Measurements from ENCODE around the gene SLC25A23. TPM values are rescaled to one million over a fixed set of nuclear protein-coding genes. Genes with fewer than 3 reads are reported as not detected.
"Not testable (repeated sequence)": the region's sequence is repeated elsewhere in the genome, so short reads cannot be mapped to it uniquely, and the experiment has no call there.

SLC25A23 gene
- total and polyA plus RNA-seq, 11 donors, result 64.4 to 208 (median 114) TPM

DNA sequence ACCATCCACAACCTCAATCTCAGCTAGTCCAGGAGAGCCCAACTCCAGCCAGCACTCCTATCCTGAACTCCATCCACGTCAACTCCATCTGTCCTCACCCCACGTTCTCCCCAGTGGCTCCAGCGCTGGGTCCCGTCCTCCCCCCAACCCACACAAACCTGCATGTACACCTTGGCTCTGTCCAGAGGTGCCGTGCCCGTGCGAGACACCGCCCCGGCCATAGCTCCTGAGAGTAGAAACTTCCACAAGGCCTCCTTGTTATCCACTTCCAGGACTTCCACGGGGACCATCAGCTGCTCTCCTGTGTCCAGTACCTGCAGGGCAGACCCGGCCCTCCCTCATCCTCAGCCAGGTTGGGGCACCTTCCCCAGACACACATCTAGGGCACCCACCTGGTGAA, 27.7 kb downstream of the SLC25A23 start:
- intact Hi-C loops (cut with DNase I), result no loop called here
- H3K36me3 ChIP-seq, result no peaks in the 10 kb centered on the region
- H3K9me3 ChIP-seq, result no peaks in the 10 kb centered on the region
- H3K27ac ChIP-seq, result no peak overlapping the region
- no peak overlapping the region for H3K4me3 ChIP-seq
- no peak for ATAC-seq
- no peak for DNase-seq
- H3K27me3 ChIP-seq, result no peaks in the 10 kb centered on the region
- TF ChIP-seq, protein P1, sequence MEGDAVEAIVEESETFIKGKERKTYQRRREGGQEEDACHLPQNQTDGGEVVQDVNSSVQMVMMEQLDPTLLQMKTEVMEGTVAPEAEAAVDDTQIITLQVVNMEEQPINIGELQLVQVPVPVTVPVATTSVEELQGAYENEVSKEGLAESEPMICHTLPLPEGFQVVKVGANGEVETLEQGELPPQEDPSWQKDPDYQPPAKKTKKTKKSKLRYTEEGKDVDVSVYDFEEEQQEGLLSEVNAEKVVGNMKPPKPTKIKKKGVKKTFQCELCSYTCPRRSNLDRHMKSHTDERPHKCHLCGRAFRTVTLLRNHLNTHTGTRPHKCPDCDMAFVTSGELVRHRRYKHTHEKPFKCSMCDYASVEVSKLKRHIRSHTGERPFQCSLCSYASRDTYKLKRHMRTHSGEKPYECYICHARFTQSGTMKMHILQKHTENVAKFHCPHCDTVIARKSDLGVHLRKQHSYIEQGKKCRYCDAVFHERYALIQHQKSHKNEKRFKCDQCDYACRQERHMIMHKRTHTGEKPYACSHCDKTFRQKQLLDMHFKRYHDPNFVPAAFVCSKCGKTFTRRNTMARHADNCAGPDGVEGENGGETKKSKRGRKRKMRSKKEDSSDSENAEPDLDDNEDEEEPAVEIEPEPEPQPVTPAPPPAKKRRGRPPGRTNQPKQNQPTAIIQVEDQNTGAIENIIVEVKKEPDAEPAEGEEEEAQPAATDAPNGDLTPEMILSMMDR (IDR thresholded peaks at IDR 0.05), result no peak
- TF ChIP-seq POLR2A (IDR thresholded peaks at IDR 0.05), result no peak
- no peaks in the 10 kb centered on the region for H3K4me1 ChIP-seq
- 89 to 92% (median 90%) methylated on average over 11 of the region's 11 CpGs for WGBS, 4 donors

DNA sequence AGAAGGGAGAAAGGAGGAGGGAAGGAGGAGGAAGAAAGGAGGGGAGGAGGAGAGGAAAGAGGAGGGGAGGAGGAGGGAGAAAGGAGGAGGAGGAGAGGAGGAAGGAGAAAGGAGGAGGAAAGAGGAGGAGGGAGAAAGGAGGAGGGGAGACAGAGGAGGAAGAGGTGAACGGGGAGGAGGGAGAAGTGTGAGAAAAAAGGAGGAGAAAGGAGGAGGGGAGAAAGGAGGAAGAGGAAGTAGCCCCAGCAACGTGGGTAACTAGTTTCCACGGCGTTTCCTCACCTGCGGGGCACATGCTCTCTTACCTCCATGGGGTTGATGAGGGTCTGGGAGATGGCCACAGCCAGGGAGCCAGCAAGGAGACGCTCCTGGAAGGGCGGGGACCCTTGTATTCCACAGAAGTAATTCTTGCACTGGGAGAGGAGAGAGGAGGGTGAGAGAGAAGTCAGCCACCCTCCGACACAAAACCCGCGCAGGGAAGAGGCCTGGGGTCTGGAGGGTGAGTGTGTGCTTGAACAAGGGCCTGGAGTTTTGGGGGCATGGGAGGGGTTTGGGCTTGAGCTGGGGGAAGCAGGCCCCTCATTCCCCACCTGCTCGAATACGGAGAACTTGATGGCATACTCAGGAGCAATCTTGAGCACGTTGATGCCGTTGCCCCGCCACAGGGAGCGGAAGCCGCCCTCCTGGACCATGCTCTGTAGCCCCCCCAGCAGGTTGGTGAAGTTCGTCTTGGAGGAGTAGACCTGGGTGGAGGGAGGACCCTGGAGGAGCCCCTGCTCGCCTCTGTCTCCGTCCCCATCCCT, 30.0 kb downstream of the SLC25A23 start:
- intact Hi-C loops (cut with DNase I), result no loop called here
- Histone ChIP-seq H3K27me3 (no peaks in the 10 kb centered on the region), H3K9me3 (no peaks in the 10 kb centered on the region), H3K4me1 (peaks cover 0 to 6% (median 5%) of the 10 kb centered on the region in 12 donors), H3K4me3 (no peak overlapping the region), H3K36me3 (no peaks in the 10 kb centered on the region), H3K27ac (no peak overlapping the region)
- ATAC-seq (no peak), DNase-seq (no peak)
- TF ChIP-seq, protein P1 (IDR thresholded peaks at IDR 0.05), result no peak
- no peak for TF ChIP-seq POLR2A (IDR thresholded peaks at IDR 0.05)
- WGBS, 4 donors, result 60 to 61% (median 61%) methylated on average over 20 of the region's 20 CpGs

DNA sequence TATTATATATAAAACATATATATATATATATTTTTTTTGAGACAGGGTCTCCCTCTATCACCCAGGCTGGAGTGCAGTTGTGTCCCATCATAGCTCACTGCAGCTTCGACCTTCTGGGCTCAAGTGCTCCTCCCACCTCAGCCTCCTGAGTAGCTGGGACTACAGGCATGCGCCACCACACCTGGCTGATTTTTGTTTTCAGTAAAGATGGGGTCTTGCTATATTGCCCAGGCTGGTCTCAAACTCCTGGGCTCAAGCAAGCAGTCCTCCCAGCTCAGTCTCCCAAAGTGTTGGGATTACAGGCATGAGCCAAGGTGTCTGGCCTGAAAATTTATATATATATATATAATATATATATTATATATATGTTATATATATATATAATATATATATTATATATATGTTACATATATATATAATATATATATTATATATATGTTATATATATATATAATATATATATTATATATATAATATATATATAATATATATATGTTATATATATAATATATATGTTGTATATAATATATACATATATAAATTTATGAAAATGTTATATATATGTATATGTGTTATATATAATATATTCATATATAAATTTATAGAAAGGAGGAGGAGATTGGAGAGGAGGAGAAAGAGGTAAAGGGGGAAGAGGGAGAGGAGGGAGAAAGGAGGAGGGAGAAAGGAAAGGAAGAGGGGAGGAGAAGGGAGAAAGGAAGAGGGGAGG, 30.7 kb downstream of the SLC25A23 start:
- H3K27me3 ChIP-seq; ATAC-seq; H3K9me3 ChIP-seq; H3K36me3 ChIP-seq; DNase-seq; H3K4me3 ChIP-seq; H3K4me1 ChIP-seq; H3K27ac ChIP-seq; intact Hi-C loops (cut with DNase I): not testable (repeated sequence)
- 86 to 91% (median 88%) methylated on average over 2 of the region's 2 CpGs for WGBS, 4 donors

DNA sequence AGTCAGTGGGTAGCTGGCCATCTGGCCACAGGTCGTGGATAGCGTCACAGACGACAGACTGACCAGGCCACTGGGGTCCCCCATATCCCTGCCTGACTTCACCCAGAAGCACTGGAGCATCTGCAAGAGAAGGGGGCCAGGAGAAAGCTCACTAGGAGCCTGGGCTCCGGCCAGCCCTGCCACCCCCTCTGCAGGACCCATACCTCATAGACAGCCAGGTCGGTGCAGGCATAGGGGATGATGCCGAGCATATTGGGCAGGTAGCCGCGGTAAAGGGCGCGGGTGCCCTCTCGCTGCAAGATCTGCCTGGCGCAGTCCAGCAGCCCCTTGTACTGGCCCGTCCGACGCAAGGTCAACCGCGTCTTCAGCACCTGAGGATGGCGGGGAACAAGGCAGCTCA, 32.5 kb downstream of the SLC25A23 start:
- peaks cover 0 to 3% (median 0%) of the 10 kb centered on the region in 9 donors for H3K36me3 ChIP-seq
- no peaks in the 10 kb centered on the region for H3K27me3 ChIP-seq
- no peak overlapping the region for H3K4me3 ChIP-seq
- DNase-seq (no peak), ATAC-seq (no peak)
- H3K9me3 ChIP-seq, result no peaks in the 10 kb centered on the region
- WGBS, 4 donors, result 93 to 98% (median 95%) methylated on average over 16 to 18 of the region's 18 CpGs
- TF ChIP-seq, protein P1 (IDR thresholded peaks at IDR 0.05), result no peak
- TF ChIP-seq POLR2A (IDR thresholded peaks at IDR 0.05), result no peak
- intact Hi-C loops (cut with DNase I), result no loop called here
- no peak overlapping the region for H3K27ac ChIP-seq
- peaks cover 0 to 25% (median 18%) of the 10 kb centered on the region in 12 donors for H3K4me1 ChIP-seq

All from heart left ventricle (tissue), 16 donors.